ENCODE results near the gene SPTA1. TPM values are rescaled to one million over a fixed set of nuclear protein-coding genes. Genes with fewer than 3 reads are reported as not detected.
A peak's percentile ranks its signal among the peaks of the same experiment; 100 is the strongest.

The SPTA1 gene
- total RNA-seq, 1 donor = under 0.01 TPM

GRCh38 chr1:158711098-158711497, 24.6 kb upstream of the SPTA1 start:
- no peaks in the 10 kb centered on the region for H3K9me3 ChIP-seq (ENCODE audit: low read depth, low read length)
- TF ChIP-seq CTCF (IDR thresholded peaks at IDR 0.05; ENCODE audit: extremely low read depth, low read depth, low read length) = no peak
- no peak for DNase-seq (ENCODE audit: insufficient read length, low spot score, missing footprints)
- H3K4me2 ChIP-seq (ENCODE audit: insufficient read depth, low read length) = no peak overlapping the region
- H4K20me1 ChIP-seq (ENCODE audit: insufficient read depth, low read length) = no peaks in the 10 kb centered on the region
- no peak overlapping the region for H3K4me3 ChIP-seq (ENCODE audit: insufficient read depth, low read length)
- no peaks in the 10 kb centered on the region for H3K27me3 ChIP-seq (ENCODE audit: insufficient read depth, low read length)
- no peak overlapping the region for H2AFZ ChIP-seq (ENCODE audit: low read length)
- H3K36me3 ChIP-seq (ENCODE audit: insufficient read depth, low read length) = no peaks in the 10 kb centered on the region
- H3K27ac ChIP-seq (ENCODE audit: low read depth, low read length) = no peak overlapping the region
- H3K79me2 ChIP-seq (ENCODE audit: insufficient read depth, low read length) = no peaks in the 10 kb centered on the region
- no peaks in the 10 kb centered on the region for H3K4me1 ChIP-seq (ENCODE audit: insufficient read depth, low read length)

GRCh38 chr1:158706096-158706495, 19.6 kb upstream of the SPTA1 start:
- no peak overlapping the region for H3K4me2 ChIP-seq (ENCODE audit: insufficient read depth, low read length)
- H3K9me3 ChIP-seq (ENCODE audit: low read depth, low read length) = no peaks in the 10 kb centered on the region
- no peaks in the 10 kb centered on the region for H4K20me1 ChIP-seq (ENCODE audit: insufficient read depth, low read length)
- no peaks in the 10 kb centered on the region for H3K36me3 ChIP-seq (ENCODE audit: insufficient read depth, low read length)
- DNase-seq (ENCODE audit: insufficient read length, low spot score, missing footprints) = no peak
- no peak for TF ChIP-seq CTCF (IDR thresholded peaks at IDR 0.05; ENCODE audit: extremely low read depth, low read depth, low read length)
- H3K27me3 ChIP-seq (ENCODE audit: insufficient read depth, low read length) = no peaks in the 10 kb centered on the region
- H3K27ac ChIP-seq (ENCODE audit: low read depth, low read length) = no peak overlapping the region
- H3K4me1 ChIP-seq (ENCODE audit: insufficient read depth, low read length) = no peaks in the 10 kb centered on the region
- H2AFZ ChIP-seq (ENCODE audit: low read length) = no peak overlapping the region
- H3K4me3 ChIP-seq (ENCODE audit: insufficient read depth, low read length) = no peak overlapping the region
- H3K79me2 ChIP-seq (ENCODE audit: insufficient read depth, low read length) = no peaks in the 10 kb centered on the region

GRCh38 chr1:158700552-158700951, 14.0 kb upstream of the SPTA1 start, which contains the start of gene OR6K2:
TSS of gene OR6K2 (minus strand) at chr1:158700652. CDS start at chr1:158700652, 0 bp downstream.
- no peak within 1 kb of the TSS for H3K4me2 ChIP-seq (ENCODE audit: insufficient read depth, low read length)
- H3K36me3 ChIP-seq (ENCODE audit: insufficient read depth, low read length) = no peaks in the 10 kb centered on the region
- H3K4me1 ChIP-seq (ENCODE audit: insufficient read depth, low read length) = no peaks in the 10 kb centered on the region
- H4K20me1 ChIP-seq (ENCODE audit: insufficient read depth, low read length) = no peaks in the 10 kb centered on the region
- peak; percentile 8 for DNase-seq (ENCODE audit: insufficient read length, low spot score, missing footprints)
- no peak within 1 kb of the TSS for H3K27ac ChIP-seq (ENCODE audit: low read depth, low read length)
- H3K4me3 ChIP-seq (ENCODE audit: insufficient read depth, low read length) = no peak within 1 kb of the TSS
- no peaks in the 10 kb centered on the region for H3K27me3 ChIP-seq (ENCODE audit: insufficient read depth, low read length)
- H3K9me3 ChIP-seq (ENCODE audit: low read depth, low read length) = no peaks in the 10 kb centered on the region
- TF ChIP-seq CTCF (IDR thresholded peaks at IDR 0.05; ENCODE audit: extremely low read depth, low read depth, low read length) = no peak
- H3K79me2 ChIP-seq (ENCODE audit: insufficient read depth, low read length) = no peaks in the 10 kb centered on the region
- H2AFZ ChIP-seq (ENCODE audit: low read length) = no peak within 1 kb of the TSS

- H3K27me3 ChIP-seq (ENCODE audit: insufficient read depth, low read length) = no peaks in the 10 kb centered on the region
- H3K4me1 ChIP-seq (ENCODE audit: insufficient read depth, low read length) = no peaks in the 10 kb centered on the region
- no peaks in the 10 kb centered on the region for H3K79me2 ChIP-seq (ENCODE audit: insufficient read depth, low read length)
- H3K36me3 ChIP-seq (ENCODE audit: insufficient read depth, low read length) = no peaks in the 10 kb centered on the region
- H4K20me1 ChIP-seq (ENCODE audit: insufficient read depth, low read length) = no peaks in the 10 kb centered on the region
- no peak overlapping the region for H3K4me3 ChIP-seq (ENCODE audit: insufficient read depth, low read length)
- H3K4me2 ChIP-seq (ENCODE audit: insufficient read depth, low read length) = no peak overlapping the region
- H2AFZ ChIP-seq (ENCODE audit: low read length) = no peak overlapping the region
- H3K27ac ChIP-seq (ENCODE audit: low read depth, low read length) = no peak overlapping the region
- TF ChIP-seq CTCF (IDR thresholded peaks at IDR 0.05; ENCODE audit: extremely low read depth, low read depth, low read length) = no peak
- no peaks in the 10 kb centered on the region for H3K9me3 ChIP-seq (ENCODE audit: low read depth, low read length)
- DNase-seq (ENCODE audit: insufficient read length, low spot score, missing footprints) = no peak
Measured at GRCh38 chr1:158694596-158694995, 8.1 kb upstream of the SPTA1 start.
